Thyroid gland (tissue), 4 donors: ENCODE results near the gene TGIF2.

ENCODE experiments used
- CTCF ChIP-seq, 6 experiments: fragments of 200-600 bp in 3 of 6; fragments of 450-650 bp in 3 of 6; sonication (generic) in 3 of 6; IDR thresholded peaks; one replicate each; pipeline ENCODE4 v1.5.1; 2016 to 2019; ENCODE audit warnings: antibody characterized with exemption in 6 of 6, mild to moderate bottlenecking in 2 of 6, inconsistent platforms in 1 of 6, moderate library complexity in 1 of 6
- POLR2A ChIP-seq, 2 donors: fragments of 450-650 bp; IDR thresholded peaks; one replicate each; pipeline ENCODE4 v1.6.1; 2017; ENCODE audit warnings: antibody characterized with exemption in 2 of 2, mild to moderate bottlenecking in 2 of 2, moderate library complexity in 1 of 2

GRCh38 chr20:36549942-36550789, 23.2 kb upstream of the TGIF2 start:
- TF ChIP-seq CTCF (IDR thresholded peaks at IDR 0.05), result no peak
- TF ChIP-seq POLR2A (IDR thresholded peaks at IDR 0.05), result no peak
